NK-92 (cell line): Measurements from ENCODE around the gene FZD2.
"Not testable (repeated sequence)": the region's sequence is repeated elsewhere in the genome, so short reads cannot be mapped to it uniquely, and the experiment has no call there.

Source experiments
- DNase-seq: peaks from one replicate; lab custom pipeline; 2025; ENCODE audit not compliant: unreplicated experiment; lab: John Stamatoyannopoulos, UW

The FZD2 gene

GRCh38 chr17:44575403-44575802, 18.1 kb downstream of the FZD2 start:
- no peak for DNase-seq

GRCh38 chr17:44578947-44579346, 21.7 kb downstream of the FZD2 start:
- no peak for DNase-seq

- no peak for DNase-seq
These were observed 24.6 kb downstream of the FZD2 start for GRCh38 chr17:44581868-44582267.

GRCh38 chr17:44584443-44584842, 27.2 kb downstream of the FZD2 start:
- no peak for DNase-seq

- DNase-seq = no peak
These were observed 28.0 kb downstream of the FZD2 start for GRCh38 chr17:44585315-44585714.

GRCh38 chr17:44587339-44587738, 30.1 kb downstream of the FZD2 start:
- DNase-seq = no peak

GRCh38 chr17:44589316-44590071, 32.2 kb downstream of the FZD2 start:
- no peak for DNase-seq

- not testable (repeated sequence) for DNase-seq
These were observed 32.8 kb downstream of the FZD2 start for GRCh38 chr17:44590072-44590462.

- not testable (repeated sequence) for DNase-seq
These were observed 33.5 kb downstream of the FZD2 start for GRCh38 chr17:44590762-44591161.

- no peak for DNase-seq
These were observed 33.9 kb downstream of the FZD2 start for GRCh38 chr17:44591206-44591605.

- DNase-seq = no peak
These were observed 35.9 kb downstream of the FZD2 start for GRCh38 chr17:44593156-44593555.

GRCh38 chr17:44595216-44595775, 38.0 kb downstream of the FZD2 start:
- DNase-seq = no peak

GRCh38 chr17:44598329-44598728, 41.0 kb downstream of the FZD2 start:
- no peak for DNase-seq

GRCh38 chr17:44598932-44599297, 41.6 kb downstream of the FZD2 start:
- no peak for DNase-seq

GRCh38 chr17:44599298-44600175, 42.3 kb downstream of the FZD2 start:
- DNase-seq = no peak

- DNase-seq = no peak
These were observed 44.3 kb downstream of the FZD2 start for GRCh38 chr17:44601539-44601938.

- DNase-seq = no peak
These were observed 44.7 kb downstream of the FZD2 start for GRCh38 chr17:44601973-44602372.

- DNase-seq = no peak
These were observed 45.1 kb downstream of the FZD2 start for GRCh38 chr17:44602390-44602789.

GRCh38 chr17:44602970-44603369, 45.7 kb downstream of the FZD2 start:
- DNase-seq = no peak

- no peak for DNase-seq
These were observed 47.0 kb downstream of the FZD2 start for GRCh38 chr17:44604116-44604761.

GRCh38 chr17:44604768-44605485, 47.6 kb downstream of the FZD2 start:
- DNase-seq = no peak
